HG02973 (cell line): ENCODE data around the gene TXNDC5.

Experiments used
- ATAC-seq: cut with Tn5 transposase; IDR thresholded peaks from one replicate; pipeline ENCODE4 v1.9.1; 2021; ENCODE audit warnings: moderate library complexity; ENCODE audit not compliant: unreplicated experiment

The TXNDC5 gene

GRCh38 chr6:7868926-7869325 is 41.7 kb downstream of the TXNDC5 start:
- no peak for ATAC-seq

DNA sequence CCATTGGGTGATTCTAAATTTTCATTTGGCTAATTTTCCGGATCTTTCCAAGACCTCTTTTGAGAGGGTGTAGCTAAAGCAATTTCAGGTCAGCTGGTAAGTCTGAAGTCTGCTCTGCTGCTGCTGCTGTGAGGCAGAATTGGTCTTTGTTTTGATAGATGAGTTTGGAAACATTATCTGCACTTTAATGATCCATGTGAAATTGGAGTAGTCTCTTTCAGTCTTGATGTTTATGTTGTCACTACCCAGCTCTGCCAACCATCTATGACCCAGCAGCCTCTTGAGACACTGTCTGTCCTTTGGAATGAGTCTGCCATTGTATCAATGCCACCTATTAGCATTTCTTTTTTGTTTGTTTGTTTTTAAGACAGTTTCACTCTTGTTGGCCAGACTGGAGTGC is 44.1 kb downstream of the TXNDC5 start:
- ATAC-seq: no peak

DNA sequence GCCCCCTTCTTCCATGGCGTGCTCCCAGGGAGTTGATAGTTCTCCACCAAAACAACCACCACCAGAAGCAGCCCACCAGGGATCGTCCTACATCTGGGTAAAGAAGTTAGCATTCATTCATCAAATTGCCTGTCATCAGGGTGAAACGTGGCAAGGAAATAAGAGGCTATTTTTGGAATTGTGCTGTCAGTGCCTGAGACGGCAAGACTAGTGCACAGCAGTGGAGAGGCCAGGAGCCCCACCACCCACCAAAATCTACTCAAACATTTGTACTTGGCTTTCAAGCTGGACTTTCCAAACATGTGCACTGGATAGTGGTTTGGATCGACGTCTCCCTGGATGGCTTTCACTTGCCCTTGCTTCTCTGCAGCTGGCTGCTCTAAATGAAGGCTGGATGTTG is 44.8 kb downstream of the TXNDC5 start:
- ATAC-seq: no peak

- ATAC-seq: no peak
These were observed 51.0 kb downstream of the TXNDC5 start for GRCh38 chr6:7859591-7859990.

DNA sequence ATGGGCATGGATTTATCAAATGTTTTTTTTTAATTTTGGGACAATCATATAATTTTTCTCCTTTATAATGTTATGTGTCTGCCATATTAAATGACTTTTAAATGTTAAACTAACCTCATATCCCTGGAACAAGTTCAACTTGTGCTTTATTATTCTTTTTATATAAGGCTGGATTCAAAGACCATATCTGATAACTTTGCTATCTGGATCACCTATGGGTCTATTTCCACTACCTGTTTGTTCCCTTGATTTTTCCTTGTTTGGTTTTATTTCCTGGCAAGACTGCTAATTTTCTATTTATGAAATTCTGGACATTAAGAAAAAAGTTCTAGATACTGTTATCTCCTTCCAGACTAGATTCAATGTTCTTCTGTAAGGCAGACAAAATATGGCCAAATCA is 58.8 kb downstream of the TXNDC5 start:
- ATAC-seq: no peak

GRCh38 chr6:7848229-7848628 is 62.4 kb downstream of the TXNDC5 start:
- ATAC-seq: no peak

- ATAC-seq: no peak
These were observed 63.4 kb downstream of the TXNDC5 start for GRCh38 chr6:7846966-7847818.

GRCh38 chr6:7841781-7842468 is 68.7 kb downstream of the TXNDC5 start:
- no peak for ATAC-seq

- ATAC-seq: no peak
These were observed 74.1 kb downstream of the TXNDC5 start for GRCh38 chr6:7836371-7837026.

DNA sequence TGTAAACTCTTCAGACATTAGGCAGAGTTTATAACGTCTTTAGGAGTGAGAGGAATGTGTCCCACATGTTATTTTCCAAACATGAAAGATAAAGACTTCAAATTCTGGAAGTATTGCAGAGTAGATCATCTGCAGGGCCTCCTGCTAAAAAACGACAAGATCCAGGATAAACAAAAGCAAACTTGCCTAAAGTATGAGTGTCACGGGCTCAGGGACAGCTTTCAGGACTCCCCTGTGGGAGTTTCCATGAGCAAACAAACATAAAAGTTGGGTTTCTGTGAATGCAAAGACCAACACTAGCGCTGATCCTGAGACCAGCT is 76.9 kb downstream of the TXNDC5 start:
- ATAC-seq: no peak

DNA sequence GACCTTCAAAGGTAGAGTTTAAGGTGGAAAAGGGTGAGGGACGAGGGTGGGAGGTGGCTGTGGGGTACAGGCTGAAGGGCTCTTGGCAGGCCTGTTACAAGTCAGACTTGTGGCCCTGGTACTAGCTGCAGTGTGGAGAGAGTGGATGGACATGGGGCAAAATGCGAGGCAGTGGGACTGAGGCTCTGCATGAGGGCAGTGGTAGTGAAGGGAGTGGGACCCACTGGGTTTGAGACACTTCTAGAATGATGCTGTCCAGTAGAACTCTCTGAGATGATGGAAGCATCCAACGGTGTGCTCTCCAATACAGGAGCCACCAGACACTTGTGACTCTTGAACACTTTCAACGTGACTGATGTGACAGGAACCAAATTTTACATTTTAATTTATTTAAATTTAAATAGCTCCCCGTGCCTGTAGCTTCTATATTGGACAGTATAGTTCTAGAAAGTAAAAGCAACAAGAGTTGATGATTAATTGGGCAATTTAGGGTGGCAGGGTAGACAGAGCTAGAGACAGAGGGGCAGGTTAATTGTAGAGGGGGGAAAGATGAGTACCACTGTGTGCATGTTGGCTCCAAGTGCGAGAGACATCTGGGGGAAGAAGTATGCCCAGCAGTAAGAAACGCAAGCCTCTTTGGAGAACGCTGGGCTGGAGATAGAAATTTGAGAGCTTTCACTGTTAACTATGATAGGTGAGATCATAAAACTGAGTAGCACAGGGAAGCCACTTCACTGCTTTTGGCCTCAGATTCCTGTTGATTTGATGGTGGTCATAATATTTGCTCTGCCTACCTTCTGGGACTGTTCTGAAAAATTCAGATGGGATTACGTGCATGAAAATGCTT is 77.5 kb downstream of the TXNDC5 start:
- no peak for ATAC-seq
